ENCODE results near the gene SPC25.

GRCh38 chr2:168831662-168832061, 58.6 kb downstream of the SPC25 start:
- TF ChIP-seq CTCF (IDR thresholded peaks at IDR 0.05; ENCODE audit: poor library complexity) (no peak), EZH2 (IDR thresholded peaks at IDR 0.05; ENCODE audit: borderline replicate concordance) (no peak)
